Anterior cingulate cortex (tissue), 58 donors: Measurements from ENCODE around the gene UBE2F.
"Not testable (repeated sequence)": the region's sequence is repeated elsewhere in the genome, so short reads cannot be mapped to it uniquely, and the experiment has no call there.

Experiments
- DNase-seq, 58 donors: peaks; one replicate each; lab custom pipeline; 2025; lab: John Stamatoyannopoulos, UW

The UBE2F gene

GRCh38 chr2:238066718-238067117 lies 99.9 kb downstream of the UBE2F start:
- DNase-seq, result not testable (repeated sequence)

DNA sequence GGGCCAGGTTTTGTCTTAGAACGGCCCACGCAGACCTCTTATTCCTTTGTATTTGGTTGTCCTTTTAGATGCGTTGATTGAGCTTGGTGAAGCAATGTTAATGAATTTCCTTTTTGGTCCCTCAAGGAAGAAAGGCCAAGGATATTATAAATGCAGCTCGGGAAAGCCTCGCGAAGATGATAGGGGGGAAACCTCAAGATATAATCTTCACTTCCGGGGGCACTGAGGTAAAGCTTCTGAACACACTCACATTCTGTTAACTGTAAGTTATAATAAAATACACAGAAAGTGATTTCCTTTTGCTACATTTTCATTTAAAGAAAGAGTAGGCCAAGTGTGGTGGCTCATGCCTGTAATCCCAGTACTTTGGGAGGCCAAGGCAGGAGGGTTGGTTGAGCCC lies 101.1 kb downstream of the UBE2F start:
- no peak for DNase-seq

DNA sequence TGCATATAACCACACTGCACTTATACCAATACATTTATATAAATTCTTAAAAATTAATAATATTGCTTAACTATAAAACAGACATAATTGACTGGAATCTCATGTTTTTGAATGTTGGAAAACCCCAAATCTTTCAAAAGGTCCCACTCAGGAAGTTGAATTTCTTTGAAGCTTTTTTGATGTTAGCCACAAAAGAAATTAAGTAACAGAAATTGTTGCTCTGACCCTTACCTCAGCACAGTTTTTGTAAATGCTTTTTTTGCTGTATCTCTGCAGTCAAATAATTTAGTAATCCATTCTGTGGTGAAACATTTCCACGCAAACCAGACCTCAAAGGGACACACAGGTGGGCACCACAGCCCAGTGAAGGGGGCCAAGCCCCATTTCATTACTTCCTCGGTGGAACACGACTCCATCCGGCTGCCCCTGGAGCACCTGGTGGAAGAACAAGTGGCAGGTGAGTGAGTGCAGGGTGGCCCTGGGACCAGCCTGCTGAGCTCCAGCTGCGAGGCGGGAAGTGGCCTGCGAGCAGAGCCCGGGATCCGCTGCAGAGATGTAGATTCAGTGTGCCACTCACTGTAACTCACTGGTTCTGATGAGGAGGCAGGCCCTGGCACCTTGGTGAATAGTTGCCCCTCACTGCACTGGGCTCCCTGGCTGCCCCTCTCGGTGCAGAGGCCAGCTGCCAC lies 102.4 kb downstream of the UBE2F start:
- DNase-seq, result no peak

GRCh38 chr2:238069877-238070276 lies 103.1 kb downstream of the UBE2F start:
- DNase-seq, result no peak

- DNase-seq, result no peak
Observed at GRCh38 chr2:238075397-238075796, 108.6 kb downstream of the UBE2F start.

DNA sequence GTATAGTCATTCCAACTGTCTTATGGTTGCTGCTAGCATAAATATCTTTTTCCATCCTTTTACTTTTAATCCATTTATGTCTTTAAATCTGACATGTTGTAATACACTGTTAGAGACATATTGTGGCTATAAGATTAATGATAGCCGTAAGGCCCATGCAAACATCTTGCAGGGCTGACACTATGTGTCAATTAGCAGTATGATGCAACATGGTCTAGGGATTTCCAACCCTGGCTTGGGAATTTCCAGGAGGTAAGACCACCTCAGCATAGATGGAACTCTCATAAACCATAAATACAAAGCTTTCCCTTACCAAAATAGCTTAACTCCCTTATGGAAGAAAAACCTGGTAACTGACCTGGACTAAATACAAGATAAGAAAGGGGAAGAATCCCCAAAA lies 110.5 kb downstream of the UBE2F start:
- no peak for DNase-seq

- DNase-seq, result no peak
Observed at GRCh38 chr2:238079874-238080327, 113.1 kb downstream of the UBE2F start.

DNA sequence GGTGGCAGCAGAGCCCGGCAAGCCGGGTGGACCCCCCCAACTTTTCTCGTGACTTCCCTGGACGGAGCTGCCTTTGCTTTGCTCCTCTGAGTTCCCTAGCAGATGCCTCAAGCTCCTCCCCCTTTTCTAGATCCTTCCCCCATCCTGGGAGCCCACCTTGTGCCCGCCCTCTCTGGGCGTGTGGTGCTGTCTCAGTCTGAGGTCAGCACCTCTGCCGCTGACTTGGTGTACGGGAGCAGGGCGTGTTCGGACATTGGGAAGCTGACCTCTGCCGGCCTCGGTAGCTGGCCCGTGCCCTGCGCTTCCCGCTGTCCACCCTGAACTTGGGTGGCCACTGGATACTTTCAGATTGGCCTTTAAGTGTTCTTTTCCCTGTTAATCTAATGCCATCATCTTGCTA lies 113.7 kb downstream of the UBE2F start:
- DNase-seq, result no peak

DNA sequence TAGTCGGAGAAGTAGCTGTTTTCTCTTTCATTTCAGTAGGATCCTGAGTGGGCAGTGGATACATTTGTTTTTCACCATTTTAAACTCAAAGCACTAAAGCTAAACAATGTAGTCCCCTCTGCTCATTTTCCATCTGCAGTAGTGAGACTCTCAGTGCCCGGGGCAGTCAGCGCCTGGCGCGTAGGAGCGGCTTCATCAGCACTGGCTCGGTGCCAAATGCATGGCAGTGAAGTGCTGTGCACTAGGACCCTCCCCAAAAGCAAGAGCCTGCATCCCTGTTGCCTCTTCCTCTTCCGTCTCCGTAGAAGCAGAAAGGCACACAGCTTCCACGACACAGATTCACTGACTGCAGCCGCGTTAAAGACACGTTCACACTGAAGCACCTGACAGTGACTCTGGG lies 114.3 kb downstream of the UBE2F start:
- peak in 3 of 58 donors; percentile 12 to 59 (median 26) for DNase-seq

- peak in 7 of 58 donors; percentile 9 to 29 (median 20) for DNase-seq
Observed at GRCh38 chr2:238081561-238081960, 114.7 kb downstream of the UBE2F start.

DNA sequence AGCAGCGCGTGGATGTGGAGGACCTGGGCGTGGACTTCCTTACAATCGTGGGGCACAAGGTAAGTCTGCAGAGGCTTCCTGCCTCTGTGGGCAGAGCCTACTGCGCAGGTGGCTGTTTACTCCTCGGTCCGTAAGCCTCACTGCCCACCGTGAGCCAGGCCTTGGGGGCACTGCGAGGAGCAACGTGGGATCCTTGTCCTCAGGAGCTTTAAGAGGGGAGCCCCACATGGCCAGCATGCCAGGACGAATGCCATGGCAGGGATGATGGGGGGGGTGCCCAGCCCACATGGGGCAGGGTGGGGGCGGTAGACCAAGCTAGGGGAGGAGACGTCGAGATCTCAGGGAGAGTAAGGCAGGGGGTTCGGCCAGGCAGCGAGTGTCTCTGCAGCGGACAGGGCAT lies 115.3 kb downstream of the UBE2F start:
- DNase-seq, result no peak

DNA sequence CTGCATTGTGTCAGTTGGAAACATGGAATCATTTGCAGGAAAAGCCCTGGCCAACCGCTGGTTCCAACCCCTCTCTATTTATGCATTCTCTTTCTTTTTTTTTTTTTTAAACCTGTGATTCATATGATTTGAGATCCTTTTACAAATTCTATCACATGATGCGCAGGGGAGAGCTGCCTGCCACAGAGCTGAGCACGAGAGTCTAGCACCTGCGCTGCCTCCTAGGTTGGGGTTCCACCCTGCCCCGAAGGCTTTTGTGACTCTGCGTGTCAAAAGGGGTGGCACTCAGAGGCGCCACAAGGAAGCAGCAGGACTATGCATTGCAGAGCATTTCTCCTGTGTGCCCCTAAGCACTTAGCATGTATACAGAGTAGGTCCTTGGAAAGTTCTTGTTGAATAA lies 116.0 kb downstream of the UBE2F start:
- DNase-seq, result no peak

- DNase-seq, result no peak
Observed at GRCh38 chr2:238083919-238084318, 117.1 kb downstream of the UBE2F start.

- no peak for DNase-seq
Observed at GRCh38 chr2:238084761-238085160, 117.9 kb downstream of the UBE2F start.

DNA sequence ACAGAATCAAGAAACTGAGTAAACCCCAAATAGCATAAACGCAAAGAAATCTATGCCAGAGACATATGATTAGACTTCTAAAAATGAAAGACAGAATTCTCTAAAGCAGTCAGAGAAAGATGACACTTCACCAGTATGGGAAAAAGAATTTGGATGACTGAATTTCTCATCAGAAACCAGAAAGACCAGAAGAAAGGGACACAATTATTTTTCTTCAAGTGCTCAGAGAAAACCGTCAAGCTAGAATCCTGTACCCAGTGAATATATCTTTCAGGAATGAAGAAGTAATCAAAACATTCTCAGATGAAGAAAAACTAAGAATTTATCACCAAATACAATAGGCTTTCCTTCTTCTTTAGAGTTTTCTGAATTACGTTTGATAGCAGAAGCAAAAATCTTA lies 119.1 kb downstream of the UBE2F start:
- no peak for DNase-seq

DNA sequence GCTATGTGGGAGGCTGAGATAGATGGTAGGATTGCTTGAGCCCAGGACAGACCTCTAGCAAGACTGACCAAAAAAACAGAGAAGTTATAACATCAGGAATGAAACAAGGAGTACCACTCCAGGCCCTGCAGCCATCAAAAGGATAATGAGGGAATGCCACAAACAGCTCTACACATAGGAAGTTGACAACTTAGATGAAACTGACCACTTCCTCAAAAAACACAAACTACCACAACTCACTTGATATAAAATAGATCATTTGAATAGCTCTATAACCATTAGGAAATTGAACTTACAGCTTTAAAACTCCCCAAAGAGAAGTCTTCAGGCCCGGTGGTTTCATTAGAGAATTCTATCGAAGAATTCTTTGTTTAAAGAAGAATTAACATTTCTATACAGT lies 120.4 kb downstream of the UBE2F start:
- DNase-seq, result no peak

DNA sequence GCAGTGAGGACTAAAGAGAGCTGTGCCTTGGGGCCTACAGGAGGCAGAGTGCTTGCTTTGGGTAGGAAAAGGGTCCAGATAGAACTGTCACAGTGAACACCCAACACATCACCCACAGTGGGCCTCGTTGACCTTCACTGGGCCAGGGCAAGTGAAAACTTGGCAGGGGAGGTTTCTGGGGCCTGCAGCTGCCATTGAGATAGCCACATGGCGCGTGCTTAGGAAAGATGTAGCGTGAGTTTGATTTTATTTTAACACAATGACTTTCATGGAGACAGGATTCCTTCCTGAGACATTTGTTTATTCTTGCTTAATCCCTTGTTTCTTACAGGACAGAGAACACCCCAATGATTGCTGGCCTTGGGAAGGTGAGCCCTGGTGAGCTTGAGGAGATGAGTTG lies 124.1 kb downstream of the UBE2F start:
- DNase-seq, result no peak

DNA sequence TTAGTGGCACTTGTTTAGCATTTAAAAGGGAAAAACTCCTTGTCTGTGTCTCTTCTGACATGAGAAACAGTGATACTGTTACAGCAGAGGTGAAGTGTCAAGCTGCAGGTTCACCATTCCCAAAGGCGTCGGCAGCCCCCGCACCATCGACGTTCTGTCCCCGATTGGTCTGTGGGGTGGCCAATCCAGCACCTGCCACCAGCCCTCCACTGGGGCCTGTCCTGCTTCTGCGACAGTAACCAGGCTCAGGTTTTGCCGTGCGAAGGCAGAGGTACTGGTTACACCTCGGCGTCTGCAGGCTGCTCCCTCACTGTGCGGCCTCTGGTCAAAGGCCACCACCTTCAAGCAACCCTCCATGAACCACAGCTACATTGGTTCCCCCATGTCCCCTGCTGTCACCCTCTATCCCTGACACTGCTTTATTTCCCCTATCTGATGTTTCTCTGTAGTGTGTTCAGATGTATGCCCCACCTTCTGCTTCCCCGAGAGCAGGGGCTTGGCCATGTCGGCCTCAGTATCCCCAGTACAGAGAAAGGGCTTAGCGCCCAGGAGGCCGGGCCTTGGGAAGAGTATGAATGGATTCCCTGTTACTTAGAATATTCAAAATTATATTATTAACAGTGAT lies 124.7 kb downstream of the UBE2F start:
- no peak for DNase-seq
